NCI-H524 (cell line): ENCODE data around the gene SERPINB5.
"Not testable (repeated sequence)": the region's sequence is repeated elsewhere in the genome, so short reads cannot be mapped to it uniquely, and the experiment has no call there.

Experiments used
- DNase-seq, 2 experiments: peaks; one replicate each; lab custom pipeline; 2025; lab: John Stamatoyannopoulos, UW

Gene SERPINB5

GRCh38 chr18:63476668-63477067 lies at the start of gene SERPINB5:
Gene SERPINB5 (plus strand): TSS chr18:63476958. CDS start chr18:63484429, 7,471 bp downstream.
- no peak for DNase-seq

- no peak for DNase-seq
These were observed 49.2 kb upstream of the SERPINB5 start for GRCh38 chr18:63427558-63427957.

GRCh38 chr18:63430526-63430925 lies 46.2 kb upstream of the SERPINB5 start:
- no peak for DNase-seq

GRCh38 chr18:63431180-63431579 lies 45.6 kb upstream of the SERPINB5 start:
- no peak for DNase-seq

GRCh38 chr18:63433334-63433866 lies 43.4 kb upstream of the SERPINB5 start:
- no peak for DNase-seq

- no peak for DNase-seq
These were observed 38.6 kb upstream of the SERPINB5 start for GRCh38 chr18:63438181-63438580.

- peak; percentile 60 to 80 for DNase-seq
These were observed 37.4 kb upstream of the SERPINB5 start for GRCh38 chr18:63439334-63439733.

GRCh38 chr18:63440219-63440618 lies 36.5 kb upstream of the SERPINB5 start:
- no peak for DNase-seq

- DNase-seq, result no peak
These were observed 35.9 kb upstream of the SERPINB5 start for GRCh38 chr18:63440881-63441280.

- no peak for DNase-seq
These were observed 32.9 kb upstream of the SERPINB5 start for GRCh38 chr18:63443829-63444228.

GRCh38 chr18:63444580-63444979 lies 32.2 kb upstream of the SERPINB5 start:
- no peak for DNase-seq

- no peak for DNase-seq
These were observed 31.7 kb upstream of the SERPINB5 start for GRCh38 chr18:63445037-63445436.

- DNase-seq, result no peak
These were observed 30.5 kb upstream of the SERPINB5 start for GRCh38 chr18:63446266-63446665.

GRCh38 chr18:63447066-63447465 lies 29.7 kb upstream of the SERPINB5 start:
- no peak for DNase-seq

- no peak for DNase-seq
These were observed 27.3 kb upstream of the SERPINB5 start for GRCh38 chr18:63449426-63449825.

GRCh38 chr18:63451799-63452660 lies 24.7 kb upstream of the SERPINB5 start:
- DNase-seq, result no peak

GRCh38 chr18:63452751-63453150 lies 24.0 kb upstream of the SERPINB5 start:
- not testable (repeated sequence) for DNase-seq

GRCh38 chr18:63454497-63454896 lies 22.3 kb upstream of the SERPINB5 start:
- DNase-seq, result no peak

- DNase-seq, result no peak
These were observed 18.8 kb upstream of the SERPINB5 start for GRCh38 chr18:63457977-63458376.

- DNase-seq, result no peak
These were observed 16.3 kb upstream of the SERPINB5 start for GRCh38 chr18:63460414-63460813.

- no peak for DNase-seq
These were observed 12.3 kb upstream of the SERPINB5 start for GRCh38 chr18:63464434-63464833.

GRCh38 chr18:63465059-63465458 lies 11.7 kb upstream of the SERPINB5 start:
- no peak for DNase-seq

GRCh38 chr18:63467699-63468098 lies 9.1 kb upstream of the SERPINB5 start:
- no peak for DNase-seq

GRCh38 chr18:63468575-63468974 lies 8.2 kb upstream of the SERPINB5 start:
- DNase-seq, result no peak
